Testis (tissue), 2 donors: Measurements from ENCODE around the gene SH3GL3.

Source experiments
- CTCF ChIP-seq, 3 experiments: fragments of 450-650 bp in 2 of 3; fragments of 200-600 bp in 1 of 3; sonication (generic) in 1 of 3; IDR thresholded peaks; one replicate each; pipeline ENCODE4 v1.5.1; 2016 to 2019; ENCODE audit warnings: antibody characterized with exemption in 3 of 3, mild to moderate bottlenecking in 2 of 3, moderate library complexity in 1 of 3
- POLR2A ChIP-seq: fragments of 450-650 bp; IDR thresholded peaks from one replicate; pipeline ENCODE4 v1.6.1; 2017; ENCODE audit warnings: antibody characterized with exemption, mild to moderate bottlenecking, moderate library complexity

DNA sequence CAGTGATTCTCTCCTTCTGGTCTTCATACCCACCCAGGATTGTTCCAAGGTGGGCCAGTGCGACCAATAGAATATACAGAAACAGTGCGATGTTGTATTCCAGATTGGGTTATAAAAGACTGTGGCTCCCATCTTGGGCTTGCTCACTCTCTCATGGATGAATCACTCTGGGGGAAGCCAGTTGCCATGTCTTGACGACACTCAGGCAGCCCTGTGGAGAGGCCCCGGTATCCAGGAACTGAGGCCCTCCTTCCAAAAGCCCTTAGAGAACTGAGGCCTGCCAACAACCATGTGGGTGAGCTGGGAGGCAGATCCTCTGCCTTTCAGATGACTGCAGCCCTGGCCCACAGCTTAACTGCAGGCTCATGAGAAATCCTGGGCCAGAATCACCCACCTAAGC lies 57.2 kb downstream of the SH3GL3 start:
- TF ChIP-seq CTCF (IDR thresholded peaks at IDR 0.05) (no peak), POLR2A (no peak)
